Measurements from ENCODE around the gene MYO3A. TPM values are rescaled to one million over a fixed set of nuclear protein-coding genes. Genes with fewer than 3 reads are reported as not detected.

The MYO3A gene
- total and polyA plus RNA-seq, 2 of the 4 experiments (the other 2 are of a cell fraction), result not detected

DNA sequence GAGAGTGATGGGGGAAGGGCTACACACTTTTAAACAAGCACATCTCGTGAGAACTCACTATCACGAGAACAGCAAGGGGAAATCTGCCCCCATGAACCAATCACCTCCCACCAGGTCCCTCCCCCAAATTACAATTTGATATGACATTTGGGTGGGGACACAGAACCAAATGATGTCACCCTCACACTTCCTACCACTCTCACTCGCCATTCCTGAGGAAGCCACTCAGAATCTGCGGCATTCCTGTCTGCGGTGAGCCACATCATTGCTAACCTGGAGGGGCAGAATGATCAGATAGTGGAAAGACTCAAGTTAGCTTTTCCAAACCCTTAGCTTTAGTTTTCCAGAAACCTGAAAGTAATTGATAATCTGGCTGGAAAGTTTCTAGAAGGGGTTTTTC is 66.9 kb downstream of the MYO3A start:
- intact Hi-C loops (cut with micrococcal nuclease), result no loop called here
- H3K14ac ChIP-seq (replicated peaks; ENCODE audit: low read depth, low read length), result no peak overlapping the region
- H4K91ac ChIP-seq (ENCODE audit: insufficient read depth, low read depth, low read length), result no peak overlapping the region
- H3K23ac ChIP-seq (ENCODE audit: low read depth, low read length), result no peak overlapping the region
- in situ Hi-C loops (cut with MboI; ENCODE audit: low sequenced_read_pairs), result no loop called here
- H3K4me1 ChIP-seq (ENCODE audit: control insufficient read depth, insufficient read depth, low read length), result no peaks in the 10 kb centered on the region
- H3K9me3 ChIP-seq (ENCODE audit: control insufficient read depth, insufficient read depth, low read length), result peaks cover 12% of the 10 kb centered on the region; the same call in 1 of the 2 replicates
- H3K9ac ChIP-seq (ENCODE audit: low read depth, low read length), result no peak overlapping the region
- no peak overlapping the region for H3K4me3 ChIP-seq (ENCODE audit: insufficient read depth, low read depth, low read length)
- H3K36me3 ChIP-seq (ENCODE audit: control insufficient read depth, insufficient read depth, low read length), result no peaks in the 10 kb centered on the region
- no peak overlapping the region for H3K56ac ChIP-seq (ENCODE audit: extremely low read depth, insufficient read depth, low read length)
- no peak overlapping the region for H2AFZ ChIP-seq (replicated peaks; ENCODE audit: low read length, poor library complexity)
- no peaks in the 10 kb centered on the region for H3K9me1 ChIP-seq (ENCODE audit: insufficient read depth, low read length)
- H2AK9ac ChIP-seq (replicated peaks; ENCODE audit: low read depth, low read length, poor library complexity), result no peak overlapping the region
- no peak overlapping the region for H2BK120ac ChIP-seq (ENCODE audit: low read depth, low read length)
- no peak for DNase-seq
- dilution Hi-C loops (cut with HindIII; ENCODE audit: low sequenced_read_pairs, unreplicated experiment), result no loop called here
- H3K4ac ChIP-seq (ENCODE audit: low read depth, low read length), result no peak overlapping the region
- ATAC-seq (ENCODE audit: low read depth), result no peak
- no peaks in the 10 kb centered on the region for H4K20me1 ChIP-seq (ENCODE audit: insufficient read depth, low read length)
- no TSS peak for BruUV-seq (replicated peaks)
- ChIA-PET POLR2A (ENCODE audit: unreplicated experiment) (no interaction called here), CTCF (no interaction called here)
- no peaks in the 10 kb centered on the region for H3K79me1 ChIP-seq (ENCODE audit: low read depth in 1 of 2, low read length in 2 of 2)
- no peak overlapping the region for H3K18ac ChIP-seq (ENCODE audit: low read depth, low read length)
- WGBS, 2 experiments (ENCODE audit: extremely low coverage in 2 of 2, insufficient read length in 1 of 2), result no CpG with 5 or more reads among the region's 5 CpGs
- no peak overlapping the region for H2AK5ac ChIP-seq (ENCODE audit: low read depth, low read length)
- TF ChIP-seq, protein P1, sequence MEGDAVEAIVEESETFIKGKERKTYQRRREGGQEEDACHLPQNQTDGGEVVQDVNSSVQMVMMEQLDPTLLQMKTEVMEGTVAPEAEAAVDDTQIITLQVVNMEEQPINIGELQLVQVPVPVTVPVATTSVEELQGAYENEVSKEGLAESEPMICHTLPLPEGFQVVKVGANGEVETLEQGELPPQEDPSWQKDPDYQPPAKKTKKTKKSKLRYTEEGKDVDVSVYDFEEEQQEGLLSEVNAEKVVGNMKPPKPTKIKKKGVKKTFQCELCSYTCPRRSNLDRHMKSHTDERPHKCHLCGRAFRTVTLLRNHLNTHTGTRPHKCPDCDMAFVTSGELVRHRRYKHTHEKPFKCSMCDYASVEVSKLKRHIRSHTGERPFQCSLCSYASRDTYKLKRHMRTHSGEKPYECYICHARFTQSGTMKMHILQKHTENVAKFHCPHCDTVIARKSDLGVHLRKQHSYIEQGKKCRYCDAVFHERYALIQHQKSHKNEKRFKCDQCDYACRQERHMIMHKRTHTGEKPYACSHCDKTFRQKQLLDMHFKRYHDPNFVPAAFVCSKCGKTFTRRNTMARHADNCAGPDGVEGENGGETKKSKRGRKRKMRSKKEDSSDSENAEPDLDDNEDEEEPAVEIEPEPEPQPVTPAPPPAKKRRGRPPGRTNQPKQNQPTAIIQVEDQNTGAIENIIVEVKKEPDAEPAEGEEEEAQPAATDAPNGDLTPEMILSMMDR (conservative IDR thresholded peaks at IDR 0.05; ENCODE audit: low read depth, low read length), result no peak
- no peak for TF ChIP-seq RAD21 (IDR thresholded peaks at IDR 0.05; ENCODE audit: low read length)
- no peak for TF ChIP-seq SMC3 (IDR thresholded peaks at IDR 0.05; ENCODE audit: low read depth, low read length)
- TF ChIP-seq, protein P2, sequence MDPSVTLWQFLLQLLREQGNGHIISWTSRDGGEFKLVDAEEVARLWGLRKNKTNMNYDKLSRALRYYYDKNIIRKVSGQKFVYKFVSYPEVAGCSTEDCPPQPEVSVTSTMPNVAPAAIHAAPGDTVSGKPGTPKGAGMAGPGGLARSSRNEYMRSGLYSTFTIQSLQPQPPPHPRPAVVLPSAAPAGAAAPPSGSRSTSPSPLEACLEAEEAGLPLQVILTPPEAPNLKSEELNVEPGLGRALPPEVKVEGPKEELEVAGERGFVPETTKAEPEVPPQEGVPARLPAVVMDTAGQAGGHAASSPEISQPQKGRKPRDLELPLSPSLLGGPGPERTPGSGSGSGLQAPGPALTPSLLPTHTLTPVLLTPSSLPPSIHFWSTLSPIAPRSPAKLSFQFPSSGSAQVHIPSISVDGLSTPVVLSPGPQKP (IDR thresholded peaks at IDR 0.05; ENCODE audit: borderline replicate concordance, low read depth, low read length), result no peak
- no peak for TF ChIP-seq CHD1 (IDR thresholded peaks at IDR 0.05; ENCODE audit: low read depth, low read length)
- no peak for TF ChIP-seq MXI1 (IDR thresholded peaks at IDR 0.05; ENCODE audit: borderline replicate concordance, low read depth, low read length)
- no peak for TF ChIP-seq BHLHE40 (IDR thresholded peaks at IDR 0.05; ENCODE audit: low read depth, low read length)
- TF ChIP-seq RCOR1 (IDR thresholded peaks at IDR 0.05; ENCODE audit: insufficient replicate concordance, low read length), result no peak
- TF ChIP-seq POLR2A (IDR thresholded peaks at IDR 0.05; ENCODE audit: low read depth, low read length), result no peak
- no peak overlapping the region for H2BK20ac ChIP-seq (ENCODE audit: low read depth, low read length)
- no peaks in the 10 kb centered on the region for H3K27me3 ChIP-seq (ENCODE audit: control insufficient read depth, insufficient read depth, low read length)
- H2BK5ac ChIP-seq (ENCODE audit: low read depth, low read length, poor library complexity, severe bottlenecking), result no peak overlapping the region
- no peak overlapping the region for H4K8ac ChIP-seq (ENCODE audit: low read depth in 2 of 2, low read length in 2 of 2)
- no peak overlapping the region for H3K4me2 ChIP-seq (ENCODE audit: low read depth, low read length)
- no peak overlapping the region for H4K5ac ChIP-seq (ENCODE audit: low read depth, low read length)
- no peak overlapping the region for H3K27ac ChIP-seq (ENCODE audit: insufficient read depth, low read length)
- no peak overlapping the region for H2BK15ac ChIP-seq (ENCODE audit: low read depth, low read length)
